Stimulated activated CD4-positive, alpha-beta T cell treated with anti-CD3 and anti-CD28 coated beads, Interleukin-15, amount 100 ng/mL, for 1 hour (primary cell): ENCODE measurements around the gene ZBED6.
"Not testable (repeated sequence)": the region's sequence is repeated elsewhere in the genome, so short reads cannot be mapped to it uniquely, and the experiment has no call there.

ENCODE experiments used
- DNase-seq, 2 donors: peaks; one replicate each; pipeline ENCODE4 v3.0.0-alpha.2; 2020; ENCODE audit warnings: low read depth in 1 of 2, low spot score in 1 of 2

ZBED6 gene

GRCh38 chr1:203778146-203778545 is 17.3 kb upstream of the ZBED6 start:
- no peak for DNase-seq

DNA sequence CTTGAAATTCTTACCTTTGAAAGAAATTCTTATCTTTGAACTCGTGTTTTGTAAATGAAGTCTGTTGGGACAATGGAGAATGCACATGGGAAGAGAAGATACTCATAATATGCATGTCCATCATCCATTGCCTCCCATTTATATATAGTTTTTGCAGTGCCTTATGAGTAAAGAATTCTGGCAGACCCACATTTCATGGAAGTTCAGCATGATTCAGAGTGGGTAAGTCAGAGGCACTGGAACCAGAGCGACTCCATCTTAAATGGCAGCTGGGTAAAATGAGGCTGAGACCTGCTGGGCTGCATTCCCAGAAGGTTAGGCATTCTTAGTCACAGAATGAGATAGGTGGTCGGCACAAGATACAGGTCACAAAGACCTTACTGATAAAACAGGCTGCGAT is 16.6 kb upstream of the ZBED6 start:
- no peak for DNase-seq

DNA sequence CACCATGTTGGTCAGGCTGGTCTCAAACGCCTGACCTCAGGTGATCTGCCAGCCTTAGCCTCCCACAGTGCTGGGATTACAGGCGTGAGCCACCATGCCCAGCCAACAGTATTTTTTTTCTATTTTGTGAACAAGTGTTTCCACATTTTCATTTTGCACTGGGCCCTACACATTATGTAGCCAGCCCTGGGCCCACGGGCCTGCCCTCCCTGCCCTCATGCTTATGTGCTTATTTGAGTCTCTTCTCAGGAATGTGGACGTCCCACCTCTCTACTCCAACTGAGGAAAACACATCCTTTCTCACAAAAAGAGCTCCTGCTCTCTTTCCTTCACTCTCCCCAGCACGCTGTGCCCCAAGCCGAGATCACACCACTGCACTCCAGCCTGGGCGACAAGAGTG is 13.5 kb upstream of the ZBED6 start:
- DNase-seq = no peak

DNA sequence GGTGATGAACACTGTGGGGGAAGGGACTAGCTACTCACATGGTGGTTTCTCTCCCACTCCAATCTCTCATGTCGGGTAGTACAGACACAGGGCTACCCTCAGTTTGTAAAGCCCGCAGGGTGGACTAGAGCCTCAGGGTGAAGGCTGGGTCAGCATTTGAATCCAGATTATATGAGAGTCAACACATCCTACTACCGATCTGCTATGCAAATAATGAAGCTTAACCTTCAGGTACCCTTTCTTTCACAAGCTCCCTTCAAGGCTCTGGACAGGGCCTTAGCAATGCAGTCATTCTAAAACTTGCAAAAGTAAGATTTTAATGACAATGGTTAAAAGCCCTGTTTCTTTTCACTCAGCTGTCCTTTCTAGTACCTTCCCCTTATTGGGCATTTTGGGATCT is 5.5 kb upstream of the ZBED6 start:
- no peak for DNase-seq

- DNase-seq = no peak
These were observed 3.9 kb upstream of the ZBED6 start for GRCh38 chr1:203791498-203791897.

- no peak for DNase-seq
These were observed 2.9 kb upstream of the ZBED6 start for GRCh38 chr1:203792486-203792885.

- DNase-seq = not testable (repeated sequence)
These were observed 1.9 kb upstream of the ZBED6 start for GRCh38 chr1:203793561-203793960.

DNA sequence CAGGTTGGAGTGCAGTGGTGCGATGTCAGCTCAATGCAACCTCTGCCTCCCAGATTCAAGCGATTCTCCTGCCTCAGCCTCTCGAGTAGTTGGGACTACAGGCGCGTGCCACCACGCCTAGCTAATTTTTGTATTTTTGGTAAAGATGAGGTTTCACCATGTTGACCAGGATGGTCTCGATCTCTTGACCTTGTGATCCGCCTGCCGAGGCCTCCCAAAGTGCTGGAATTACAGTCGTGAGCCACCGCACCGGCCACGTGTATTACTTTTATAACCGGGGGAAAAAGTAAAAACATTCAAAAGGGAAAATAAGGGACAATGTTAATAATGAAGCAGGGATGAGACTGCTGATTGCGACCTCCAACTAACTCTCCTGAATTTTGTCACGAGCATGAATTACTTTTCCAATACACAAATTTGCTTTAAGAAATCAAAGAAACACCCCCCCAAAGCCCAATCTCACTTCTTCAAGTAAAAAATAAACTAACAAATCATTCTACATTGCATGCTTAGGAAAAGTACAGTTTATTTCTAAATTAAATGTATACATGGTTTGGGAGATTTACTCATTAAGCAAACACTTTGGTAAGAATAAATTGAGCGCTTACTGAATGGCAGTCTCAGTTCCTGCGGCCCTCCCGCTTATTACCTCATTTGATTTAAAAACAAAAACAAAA is 521 bp upstream of the ZBED6 start:
- no peak for DNase-seq

- no peak for DNase-seq
These were observed 798 bp downstream of the ZBED6 start for GRCh38 chr1:203796236-203796605.

DNA sequence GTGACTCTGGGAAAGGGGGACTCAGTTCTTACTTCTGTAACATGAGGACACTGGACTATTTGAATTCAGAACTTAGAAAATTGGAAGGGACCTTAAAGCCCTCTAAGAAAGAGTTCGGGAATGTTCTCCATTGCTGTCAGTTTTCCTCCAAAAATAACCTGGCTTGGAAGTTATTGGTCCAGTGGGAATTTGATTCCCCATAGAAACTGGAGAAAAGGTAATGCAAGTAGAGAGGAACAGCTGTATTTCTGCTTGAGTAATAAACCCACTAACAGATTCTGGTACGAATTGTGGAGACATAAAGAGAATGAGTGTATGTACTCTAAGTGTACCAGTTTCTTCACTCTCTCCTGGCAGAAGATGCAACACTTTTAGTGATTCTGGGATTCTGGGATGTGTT is 1.8 kb downstream of the ZBED6 start:
- no peak for DNase-seq

DNA sequence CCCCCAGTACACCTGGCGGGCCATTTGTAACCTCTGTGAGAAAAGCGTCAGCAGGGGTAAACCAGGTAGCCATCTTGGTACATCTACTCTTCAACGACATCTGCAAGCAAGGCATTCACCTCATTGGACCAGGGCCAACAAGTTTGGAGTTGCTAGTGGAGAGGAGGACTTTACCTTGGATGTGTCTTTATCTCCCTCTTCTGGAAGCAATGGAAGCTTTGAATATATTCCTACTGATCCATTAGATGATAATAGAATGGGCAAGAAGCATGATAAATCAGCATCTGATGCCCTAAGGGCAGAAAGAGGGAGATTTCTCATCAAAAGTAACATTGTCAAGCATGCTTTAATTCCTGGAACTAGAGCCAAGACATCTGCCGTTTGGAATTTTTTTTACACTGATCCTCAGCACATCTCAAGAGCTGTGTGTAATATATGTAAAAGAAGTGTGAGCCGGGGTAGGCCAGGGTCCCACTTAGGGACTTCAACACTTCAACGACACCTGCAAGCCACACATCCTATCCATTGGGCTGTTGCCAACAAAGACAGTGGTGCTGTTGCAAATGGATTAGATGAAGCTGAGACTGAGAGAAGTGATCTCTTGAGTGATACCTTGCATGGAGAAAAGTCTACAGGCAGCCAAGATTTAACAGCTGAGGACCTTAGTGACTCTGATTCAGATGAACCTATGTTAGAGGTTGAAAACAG is 2.7 kb downstream of the ZBED6 start:
- DNase-seq = no peak

DNA sequence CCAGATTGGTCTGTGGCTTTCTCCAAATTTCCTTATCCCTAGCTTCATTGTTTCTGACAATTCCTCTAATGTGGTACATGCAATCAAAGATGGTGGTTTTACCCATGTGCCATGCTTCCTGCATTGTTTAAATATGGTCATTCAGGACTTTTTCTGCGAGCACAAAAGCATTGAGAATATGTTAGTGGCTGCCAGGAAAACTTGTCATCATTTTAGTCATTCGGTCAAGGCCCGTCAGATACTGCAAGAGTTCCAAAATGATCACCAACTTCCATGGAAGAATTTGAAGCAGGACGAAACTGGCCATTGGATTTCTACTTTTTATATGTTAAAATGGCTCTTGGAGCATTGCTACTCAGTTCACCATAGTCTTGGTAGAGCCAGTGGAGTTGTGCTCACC is 3.7 kb downstream of the ZBED6 start:
- DNase-seq = no peak

- DNase-seq = no peak
These were observed 4.5 kb downstream of the ZBED6 start for GRCh38 chr1:203799971-203800370.

DNA sequence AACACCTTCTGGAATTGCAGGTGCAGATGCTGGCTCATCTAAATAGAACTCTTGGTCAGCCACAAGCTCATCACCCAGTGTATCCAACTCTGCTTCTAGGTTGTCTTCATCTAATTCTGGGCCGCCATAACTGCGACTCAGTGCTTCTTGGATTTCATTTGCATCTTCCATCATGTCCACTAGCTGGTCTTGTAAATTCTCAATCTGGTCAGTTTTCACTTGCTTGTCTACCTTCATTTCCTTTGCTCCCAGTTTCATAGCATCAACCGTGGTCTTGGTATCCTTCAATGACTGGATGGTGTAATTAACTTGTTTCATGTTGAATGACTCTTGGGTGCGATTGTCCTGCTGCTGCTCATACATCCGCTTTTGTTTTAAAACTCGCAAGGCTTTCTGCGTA is 10.3 kb downstream of the ZBED6 start:
- no peak for DNase-seq

DNA sequence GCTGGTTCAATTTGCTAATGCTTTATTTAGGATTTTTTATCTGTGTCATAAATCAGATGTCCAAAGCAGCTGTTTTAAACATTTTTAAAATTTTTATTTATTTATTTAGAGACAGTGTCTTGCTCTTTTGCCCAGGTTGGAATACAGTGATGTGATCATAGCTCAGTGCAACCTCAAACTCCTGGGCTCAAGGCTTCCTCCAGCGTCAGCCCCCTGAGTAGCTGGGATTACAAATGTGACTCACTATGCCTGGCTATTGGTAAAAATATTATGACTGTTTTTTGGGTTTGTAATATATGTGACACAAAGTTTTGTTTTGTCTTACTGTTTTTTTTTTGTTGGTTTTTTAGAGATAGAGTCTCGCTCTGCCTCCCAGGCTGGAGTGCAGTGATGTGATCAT is 11.8 kb downstream of the ZBED6 start:
- no peak for DNase-seq

- no peak for DNase-seq
These were observed 18.3 kb downstream of the ZBED6 start for GRCh38 chr1:203813581-203814341.

GRCh38 chr1:203818399-203818798 is 23.0 kb downstream of the ZBED6 start:
- DNase-seq = no peak

DNA sequence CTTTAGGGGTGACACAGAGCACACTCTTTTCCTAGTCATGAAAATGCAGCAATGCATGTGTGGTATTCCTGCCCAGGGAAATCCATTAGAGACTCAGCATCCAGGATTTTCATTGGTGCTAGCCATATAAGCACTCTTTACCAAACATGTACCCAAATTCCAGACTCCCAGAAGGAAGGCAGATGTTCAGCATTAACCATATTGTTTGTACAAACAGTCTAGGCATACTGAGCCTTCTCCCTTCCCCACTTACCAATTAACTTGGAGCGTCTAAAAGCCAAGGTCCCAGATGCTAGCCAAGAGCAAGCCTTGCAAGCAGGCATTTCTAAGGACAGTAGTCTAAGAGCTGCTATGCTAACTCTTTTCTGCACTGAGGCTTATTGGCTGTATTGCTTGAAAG is 27.9 kb downstream of the ZBED6 start:
- DNase-seq = no peak

DNA sequence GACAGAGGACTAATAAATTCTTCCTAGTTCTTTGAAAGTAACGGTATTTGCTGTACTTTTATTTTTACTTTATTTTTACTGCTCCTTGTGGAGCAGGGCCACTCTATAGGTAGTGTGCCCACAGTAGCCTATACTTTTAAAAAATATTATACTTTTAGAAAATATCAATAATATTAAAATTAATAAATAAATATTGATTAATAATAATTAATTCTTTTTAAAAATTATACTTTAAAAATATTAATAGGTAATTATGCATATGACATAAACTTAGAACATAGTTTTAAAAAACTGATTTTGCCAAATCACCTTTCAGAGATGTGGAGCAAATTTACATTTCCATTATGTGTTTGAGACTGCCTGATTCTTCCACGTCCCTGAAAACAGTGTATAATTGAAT is 30.8 kb downstream of the ZBED6 start:
- no peak for DNase-seq

DNA sequence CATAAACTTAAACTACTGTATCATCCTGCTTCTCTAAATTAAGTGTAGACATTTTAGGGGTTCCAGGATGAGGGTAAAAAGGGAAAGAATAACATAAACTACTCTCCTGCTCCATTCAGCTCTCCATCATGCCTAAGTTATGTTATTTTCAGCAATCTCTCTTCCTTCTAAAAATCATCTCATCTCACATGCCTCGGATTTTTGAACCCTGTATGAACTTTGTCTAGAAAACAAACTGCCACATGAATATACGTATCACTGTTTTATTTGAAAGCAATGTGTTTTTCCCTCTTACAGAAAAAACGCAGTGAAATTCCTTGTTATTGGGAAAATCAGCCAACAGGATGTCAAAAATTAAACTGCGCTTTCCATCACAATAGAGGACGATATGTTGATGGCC is 32.6 kb downstream of the ZBED6 start:
- DNase-seq = no peak

DNA sequence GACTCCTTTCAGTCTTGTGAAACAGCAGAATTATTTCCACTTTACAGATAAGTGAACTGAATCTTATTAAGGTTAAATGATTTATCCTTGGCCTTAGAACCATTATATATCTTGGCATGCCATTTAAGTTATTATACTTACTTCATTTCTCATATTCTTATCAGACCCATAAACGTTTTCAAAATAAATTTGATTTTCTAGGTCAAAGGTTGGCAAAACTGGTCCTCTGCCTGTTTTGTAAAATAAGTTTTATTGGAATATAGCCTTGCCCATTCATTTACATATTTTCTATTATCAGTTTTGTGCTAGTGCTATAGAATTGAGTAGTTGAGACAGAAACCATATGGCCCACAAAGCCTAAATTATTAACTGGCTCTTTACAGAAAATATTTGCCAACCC is 33.1 kb downstream of the ZBED6 start:
- DNase-seq = no peak

DNA sequence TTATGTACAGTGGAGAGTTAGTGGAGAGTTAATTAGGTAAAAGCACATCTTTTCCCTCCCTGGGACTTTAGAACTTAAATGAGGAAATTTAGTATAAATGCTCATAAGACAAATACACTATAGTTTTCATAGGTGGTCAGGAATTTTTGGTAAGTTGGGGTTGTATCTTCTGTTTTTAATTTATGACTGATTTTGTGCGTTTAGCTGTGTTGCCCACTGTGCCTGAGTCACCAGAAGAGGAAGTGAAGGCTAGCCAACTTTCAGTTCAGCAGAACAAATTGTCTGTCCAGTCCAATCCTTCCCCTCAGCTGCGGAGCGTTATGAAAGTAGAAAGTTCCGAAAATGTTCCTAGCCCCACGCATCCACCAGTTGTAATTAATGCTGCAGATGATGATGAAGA is 33.8 kb downstream of the ZBED6 start:
- DNase-seq = not testable (repeated sequence)
